B cell (primary cell): ENCODE measurements around the gene ZNF532.

Experiments
- CTCF ChIP-seq: fragments of 200-600 bp; IDR thresholded peaks from one replicate; pipeline ENCODE4 v1.8.0; 2022; ENCODE audit warnings: antibody characterized with exemption, mild to moderate bottlenecking
- EZH2 ChIP-seq: IDR thresholded peaks from 2 replicates; pipeline ENCODE4 v1.6.1; 2012; ENCODE audit warnings: borderline replicate concordance, low read depth, mild to moderate bottlenecking, moderate library complexity, low read length; ENCODE audit not compliant: insufficient read depth, poor library complexity, severe bottlenecking

- TF ChIP-seq CTCF (no peak), EZH2 (no peak)
Measured at GRCh38 chr18:58866066-58866772, 1.5 kb downstream of the ZNF532 start.
